K562 (cell line): ENCODE measurements around the gene PLEKHA6. TPM values are rescaled to one million over a fixed set of nuclear protein-coding genes. Genes with fewer than 3 reads are reported as not detected.
A peak's percentile ranks its signal among the peaks of the same experiment; 100 is the strongest.

Experiments
- ATAC-seq: fragments of 200-7000 bp; cut with Tn5 transposase; 3 replicates; pipeline ENCODE4 v1.9.1; 2020; ENCODE audit warnings: moderate library complexity
- BruUV-seq: library from RNA; stranded (reverse); fragments of 400-500 nt; replicated peaks from 2 replicates; lab custom pipeline; 2021; lab: Mats Ljungman, UMichigan
- CTCF ChIA-PET: fragments of 300-600 bp; formaldehyde crosslinking; extraction: SDS; loops from one replicate; lab custom pipeline; 2021; ENCODE audit warnings: low intra/inter-chr PET ratio; lab: Yijun Ruan, JAX
- POLR2A ChIA-PET: fragments of 300-600, 350-650 bp; sonication (Branson Sonifier 250); formaldehyde crosslinking; extraction: SDS; loops from one replicate; lab custom pipeline; 2021; ENCODE audit warnings: antibody characterized with exemption, inconsistent platforms; lab: Yijun Ruan, JAX
- DNase-seq, 4 experiments: peaks; one replicate each; pipeline versions ENCODE4 v3.0.0 to v3.0.0-alpha.2; 2011 to 2018; ENCODE audit warnings: low spot score in 3 of 4, mixed read lengths in 3 of 4; ENCODE audit errors: extremely low read depth in 1 of 4
- FAIRE-seq: peaks from 2 replicates; lab custom pipeline; 2011; peaks lifted over from hg19 to GRCh38; lab: Jason Lieb, UNC
- H2AFZ ChIP-seq: 2 replicates; pipeline ENCODE4 v1.6.0; 2011; ENCODE audit warnings: low read depth, low read length, control low read depth, inconsistent platforms
- H3K27ac ChIP-seq: fragments of 200-600 bp; 3 replicates; pipeline ENCODE4 v1.8.0; 2011; ENCODE audit warnings: low read depth, mild to moderate bottlenecking, control low read depth, inconsistent platforms, low read length, moderate library complexity, mixed read lengths; ENCODE audit errors: extremely low read depth
- H3K27me3 ChIP-seq, 2 experiments: fragments of 300-600 bp in 1 of 2; 2 replicates in 1 of 2; 3 replicates in 1 of 2; pipeline versions ENCODE4 v1.6.0 to v1.8.0; 2011; ENCODE audit warnings: inconsistent platforms in 2 of 2, low read length in 2 of 2, mild to moderate bottlenecking in 1 of 2, mixed read lengths in 1 of 2, moderate library complexity in 1 of 2; ENCODE audit not compliant: control insufficient read depth in 2 of 2, insufficient read depth in 2 of 2
- H3K36me3 ChIP-seq: fragments of 300-600 bp; 3 replicates; pipeline ENCODE4 v1.8.0; 2011; ENCODE audit warnings: mild to moderate bottlenecking, low read length, inconsistent platforms; ENCODE audit not compliant: control insufficient read depth, insufficient read depth
- H3K4me1 ChIP-seq, 2 experiments: fragments of 200-600 bp in 1 of 2; replicated peaks in 1 of 2; 2 replicates in 1 of 2; 3 replicates in 1 of 2; pipeline versions ENCODE4 v1.5.1 to v1.8.0; 2011; ENCODE audit warnings: inconsistent platforms in 2 of 2, low read length in 2 of 2, mild to moderate bottlenecking in 1 of 2, mixed read lengths in 1 of 2, moderate library complexity in 1 of 2; ENCODE audit not compliant: control insufficient read depth in 2 of 2, insufficient read depth in 2 of 2
- H3K4me2 ChIP-seq: 2 replicates; pipeline ENCODE4 v1.6.1; 2011; ENCODE audit warnings: low read length, control low read depth, inconsistent platforms, mixed read lengths; ENCODE audit not compliant: insufficient read depth
- H3K4me3 ChIP-seq: fragments of 200-600 bp; sonication (generic), shearing (Covaris generic); 2 replicates; pipeline ENCODE4 v1.5.1; 2016; ENCODE audit warnings: control low read depth, inconsistent platforms
- H3K79me2 ChIP-seq: fragments of 200-600 bp; 3 replicates; pipeline ENCODE4 v1.8.0; 2011; ENCODE audit warnings: low read length, inconsistent platforms; ENCODE audit not compliant: control insufficient read depth, insufficient read depth
- H3K9ac ChIP-seq, 2 experiments: 2 replicates each; pipeline versions ENCODE4 v1.6.0 to v1.6.1; 2011; ENCODE audit warnings: low read depth in 2 of 2, low read length in 2 of 2, control low read depth in 1 of 2, inconsistent platforms in 1 of 2, mild to moderate bottlenecking in 1 of 2, mixed read lengths in 1 of 2; ENCODE audit not compliant: insufficient read depth in 1 of 2
- H3K9me1 ChIP-seq: one replicate; pipeline ENCODE4 v1.6.0; 2011; ENCODE audit warnings: inconsistent platforms, mild to moderate bottlenecking, low read length, moderate library complexity; ENCODE audit not compliant: control insufficient read depth, insufficient read depth
- H3K9me3 ChIP-seq: replicated peaks from 2 replicates; pipeline ENCODE4 v1.5.1; 2011; ENCODE audit warnings: low read depth, low read length, inconsistent platforms; ENCODE audit not compliant: control insufficient read depth, insufficient read depth
- H4K20me1 ChIP-seq: replicated peaks from 2 replicates; pipeline ENCODE4 v1.6.1; 2011; ENCODE audit warnings: low read length, inconsistent platforms, mixed read lengths; ENCODE audit not compliant: control insufficient read depth, insufficient read depth
- AFF4 ChIP-seq: sonication (generic); formaldehyde crosslinking; IDR thresholded peaks from 2 replicates; pipeline ENCODE4 v1.8.0; 2023; ENCODE audit warnings: mild to moderate bottlenecking, missing genetic modification reagents
- GTF2A2 ChIP-seq: IDR thresholded peaks from 2 replicates; pipeline ENCODE4 v1.6.1; 2016; ENCODE audit warnings: mild to moderate bottlenecking, missing genetic modification characterization, missing compliant biosample characterization
- MECOM ChIP-seq: fragments of 250-450 bp; sonication (Bioruptor Pico); IDR thresholded peaks from 2 replicates; pipeline ENCODE4 v1.8.0; 2022; ENCODE audit warnings: inconsistent platforms
- NFIC ChIP-seq: fragments of 450-650 bp; IDR thresholded peaks from 2 replicates; pipeline ENCODE4 v1.6.1; 2017; ENCODE audit warnings: mild to moderate bottlenecking, inconsistent platforms
- NFIX ChIP-seq: fragments of 250-450 bp; sonication (Bioruptor Pico); IDR thresholded peaks from 2 replicates; pipeline ENCODE4 v1.4.0; 2020; ENCODE audit warnings: low read depth, mild to moderate bottlenecking, moderate library complexity
- NFYB ChIP-seq: IDR thresholded peaks from 2 replicates; pipeline ENCODE4 v1.6.1; 2011; ENCODE audit warnings: mild to moderate bottlenecking, moderate library complexity; ENCODE audit not compliant: insufficient read length; ENCODE audit errors: extremely low read depth
- PBX2 ChIP-seq, 2 experiments: IDR thresholded peaks in 1 of 2; conservative IDR thresholded peaks in 1 of 2; 2 replicates each; pipeline ENCODE4 v1.6.1; 2016; ENCODE audit warnings: low read depth in 2 of 2, mild to moderate bottlenecking in 1 of 2, missing compliant biosample characterization in 1 of 2, missing genetic modification characterization in 1 of 2, moderate library complexity in 1 of 2
- PHB2 ChIP-seq: fragments of 450-650 bp; IDR thresholded peaks from 2 replicates; pipeline ENCODE4 v1.6.1; 2017; ENCODE audit warnings: low read depth
- PKNOX1 ChIP-seq: fragments of 450-650 bp; IDR thresholded peaks from 2 replicates; pipeline ENCODE4 v1.6.1; 2016
- SPI1 ChIP-seq: IDR thresholded peaks from 2 replicates; pipeline ENCODE4 v1.6.1; 2011; ENCODE audit warnings: low read depth, low read length, control low read depth, borderline replicate concordance
- ZBED1 ChIP-seq: IDR thresholded peaks from 2 replicates; pipeline ENCODE4 v1.6.1; 2014
- WGBS: fragments of 100-300 bp; shearing (Covaris generic); methylation state at CpG from one replicate; pipeline ENCODE4 v1.1.6; 2016; ENCODE audit warnings: low coverage, mixed read lengths; ENCODE audit not compliant: insufficient coverage; ENCODE audit errors: missing lambda C conversion rate; 5-methylcytosine and 5-hydroxymethylcytosine counted together
- in situ Hi-C: fragments of 300-500 bp; cut with MboI; formaldehyde crosslinking; loops from 4 replicates; pipeline ENCODE4 v1.15.0; 2018; ENCODE audit warnings: inconsistent platforms, mixed read lengths
- intact Hi-C: fragments of 100-400 bp; cut with micrococcal nuclease; formaldehyde crosslinking; loops from 2 replicates; pipeline ENCODE4 v1.14.2; 2022
- polyA plus RNA-seq, 8 experiments: library from polyadenylated mRNA; depleted of rRNA in 4 of 8; stranded (reverse) in 5 of 8; unstranded in 3 of 8; fragments of >200 nt; fragmentation: Nextera tagmentation in 2 of 8; fragmentation: Illumina TruSeq in 1 of 8; extraction: Ambion mirVana in 2 of 8; extraction: Trizol in 1 of 8; gene quantifications; 2 replicates each; pipeline versions ENCODE4 v1.2.1 to v1.2.3, GENCODE V29; 2011 to 2014; ENCODE audit warnings: inconsistent platforms in 1 of 8, missing spikeins in 1 of 8
- total RNA-seq, 7 experiments: library from RNA; depleted of rRNA in 6 of 7; stranded (reverse); fragments of >200 nt in 6 of 7; fragmentation: Illumina TruSeq in 2 of 7; extraction: Trizol in 2 of 7; gene quantifications; 2 replicates each; pipeline versions ENCODE4 v1.2.1 to v1.2.3, GENCODE V29; 2011 to 2021; ENCODE audit warnings: low replicate concordance in 1 of 7
- TF ChIP-seq, protein P1 (sequence below): fragments of 200-800 bp; sonication (Bioruptor generic); IDR thresholded peaks from 2 replicates; pipeline ENCODE4 v1.6.1; 2017; ENCODE audit warnings: missing genetic modification characterization, missing compliant biosample characterization

PLEKHA6 gene
- total and polyA plus RNA-seq, 9 of the 15 experiments (the other 6 are each of a cell fraction or from before 2014, with no cell fraction given), result under 0.01 to 0.33 (median 0.01) TPM; not detected in 4

DNA sequence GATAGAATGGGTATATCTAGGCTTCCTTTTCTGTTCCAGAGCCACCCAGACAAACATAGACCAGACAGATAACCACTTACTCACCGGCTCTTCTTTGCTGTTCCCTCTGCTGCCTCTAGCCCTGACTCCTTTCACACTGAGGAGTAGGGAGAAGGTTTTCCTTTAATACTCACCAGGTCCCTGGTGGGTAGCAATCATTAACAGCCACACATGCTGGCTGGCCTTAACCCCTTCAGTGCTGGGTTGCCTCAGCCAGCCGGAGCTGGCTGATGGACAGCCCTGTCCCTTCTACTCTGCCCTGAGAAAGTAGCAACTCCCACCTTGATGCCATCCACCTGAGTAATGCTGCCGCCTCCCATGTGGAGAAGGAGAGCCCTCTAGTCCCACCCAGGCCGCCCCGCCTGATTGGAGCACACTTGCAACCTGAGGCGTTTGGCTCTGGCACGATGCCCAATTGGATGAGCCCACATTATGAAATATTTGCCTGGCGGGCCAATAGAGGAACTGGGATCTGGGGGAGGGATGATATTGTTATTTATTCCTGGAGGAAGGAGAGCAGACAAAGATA, 71.6 kb downstream of the PLEKHA6 start:
- intact Hi-C loops (no loop called here), in situ Hi-C loops (no loop called here)
- POLR2A ChIA-PET, result interaction anchor here (0.6 to 1.2 kb wide), 2 partner anchors 11 to 243 kb away, joined by 3 to 4 read pairs; no protein-coding TSS in a partner anchor
- no peaks in the 10 kb centered on the region for H3K9me1 ChIP-seq
- H3K36me3 ChIP-seq, result no peaks in the 10 kb centered on the region
- peaks cover 0 to 12% of the 10 kb centered on the region in 2 experiments; a peak in 3 of 5 replicates for H3K4me1 ChIP-seq
- no peak overlapping the region for H3K9ac ChIP-seq
- no peak overlapping the region for H3K4me2 ChIP-seq
- no peak overlapping the region for H3K4me3 ChIP-seq
- no peak overlapping the region for H2AFZ ChIP-seq
- FAIRE-seq (no peak), ATAC-seq (peak; percentile 51), DNase-seq (peak in 2 of 4 experiments; percentile 14 to 32)
- H3K27ac ChIP-seq, result no peak overlapping the region
- peaks cover 10 to 62% of the 10 kb centered on the region in 2 experiments; a peak in 4 of 5 replicates for H3K27me3 ChIP-seq
- no TSS peak for BruUV-seq
- H3K9me3 ChIP-seq, result no peaks in the 10 kb centered on the region
- CTCF ChIA-PET, result no interaction called here
- H4K20me1 ChIP-seq, result 0 out of 2 replicates have a peak, but pooled peaks cover 6% of the 10 kb centered on the region
- 3% methylated on average over 8 of the region's 8 CpGs for WGBS
- H3K79me2 ChIP-seq, result no peaks in the 10 kb centered on the region
- TF ChIP-seq SPI1, result peak; percentile 38; the same call in 1 of the 2 replicates
- 0 out of 2 replicates have a peak, but pooled peaks have one; percentile 24 for TF ChIP-seq NFIX (CRISPR knock-in tag)
- TF ChIP-seq AFF4 (CRISPR knock-in tag), result no peak
- peak; percentile 19 for TF ChIP-seq NFYB
- TF ChIP-seq MECOM, result peak; percentile 61
- no peak for TF ChIP-seq PBX2 (CRISPR knock-in tag; IDR thresholded peaks at IDR 0.05; ENCODE audit: low read depth)
- TF ChIP-seq PBX2 (tag; conservative IDR thresholded peaks at IDR 0.05; ENCODE audit: low read depth), result peak; percentile 51
- TF ChIP-seq NFIC, result peak; percentile 82
- no peak for TF ChIP-seq PHB2
- no peak for TF ChIP-seq GTF2A2 (tag)
- TF ChIP-seq PKNOX1, result peak; percentile 87
- TF ChIP-seq, protein P1, sequence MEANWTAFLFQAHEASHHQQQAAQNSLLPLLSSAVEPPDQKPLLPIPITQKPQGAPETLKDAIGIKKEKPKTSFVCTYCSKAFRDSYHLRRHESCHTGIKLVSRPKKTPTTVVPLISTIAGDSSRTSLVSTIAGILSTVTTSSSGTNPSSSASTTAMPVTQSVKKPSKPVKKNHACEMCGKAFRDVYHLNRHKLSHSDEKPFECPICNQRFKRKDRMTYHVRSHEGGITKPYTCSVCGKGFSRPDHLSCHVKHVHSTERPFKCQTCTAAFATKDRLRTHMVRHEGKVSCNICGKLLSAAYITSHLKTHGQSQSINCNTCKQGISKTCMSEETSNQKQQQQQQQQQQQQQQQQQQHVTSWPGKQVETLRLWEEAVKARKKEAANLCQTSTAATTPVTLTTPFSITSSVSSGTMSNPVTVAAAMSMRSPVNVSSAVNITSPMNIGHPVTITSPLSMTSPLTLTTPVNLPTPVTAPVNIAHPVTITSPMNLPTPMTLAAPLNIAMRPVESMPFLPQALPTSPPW (CRISPR knock-in tag), result 0 out of 2 replicates have a peak, but pooled peaks have one; percentile 6
- TF ChIP-seq ZBED1, result no peak
